ENCODE data around the gene AKNA.
A peak's percentile ranks its signal among the peaks of the same experiment; 100 is the strongest.

The AKNA gene

DNA sequence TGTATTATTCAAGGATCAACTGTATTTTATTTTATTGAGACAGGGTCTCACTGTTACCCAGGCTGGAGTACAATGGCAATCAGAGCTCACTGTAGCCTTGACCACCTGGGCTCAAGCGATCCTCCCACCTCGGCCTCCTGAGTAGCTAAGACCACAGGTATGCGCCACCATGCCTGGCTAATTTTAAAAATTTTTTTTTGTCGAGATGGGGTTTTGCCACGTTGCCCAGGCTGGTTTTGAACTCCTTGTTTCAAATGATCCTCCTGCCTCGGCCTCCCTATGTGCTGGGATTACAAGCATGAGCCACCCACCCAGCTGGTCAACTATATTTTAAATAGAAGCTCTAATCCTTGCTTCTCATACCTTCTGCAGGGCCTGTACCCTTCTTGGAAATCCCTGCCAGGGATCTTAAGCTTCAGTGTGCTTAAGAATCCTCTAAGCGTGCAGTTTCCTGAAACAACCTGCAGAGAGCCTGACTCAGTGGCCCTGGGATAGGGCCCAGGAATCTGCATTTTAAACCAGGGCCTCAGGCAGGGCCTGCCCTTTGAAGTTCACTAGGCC lies 2.9 kb downstream of the AKNA start:
- Mint-ChIP-seq H3K9me3 (no peaks in the 10 kb centered on the region), H3K4me3 (peak overlapping the region; percentile 96), H3K27ac (peak overlapping the region; percentile 95), H3K4me1 (ENCODE audit: low read depth) (peaks cover 81% of the 10 kb centered on the region), H3K27me3 (no peaks in the 10 kb centered on the region), H3K36me3 (ENCODE audit: low read depth) (peaks cover 84% of the 10 kb centered on the region)
- intact Hi-C loops (cut with micrococcal nuclease) = loop anchor here (1.0 kb wide), 1 partner anchor 12 kb away; no protein-coding TSS in a partner anchor

DNA sequence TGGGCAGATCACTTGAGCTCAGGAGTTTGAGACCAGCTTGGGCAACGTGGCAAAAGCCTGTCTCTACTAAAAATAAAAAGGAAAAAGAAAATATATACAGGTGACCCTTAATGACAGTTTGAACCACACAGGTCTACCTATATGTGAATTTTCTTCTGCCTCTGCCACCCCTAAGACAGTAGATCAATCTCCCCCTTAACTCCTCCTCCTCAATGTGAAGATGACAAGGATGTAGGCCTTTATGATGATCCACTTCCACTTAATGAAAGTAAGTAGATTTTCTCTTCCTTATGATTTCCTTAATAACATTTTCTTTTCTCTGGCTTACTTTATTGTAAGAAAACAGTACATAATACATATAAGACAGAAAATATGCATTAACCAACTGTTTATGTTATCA lies 3.4 kb downstream of the AKNA start:
- H3K27ac Mint-ChIP-seq = peak overlapping the region; percentile 95
- peaks cover 81% of the 10 kb centered on the region for H3K4me1 Mint-ChIP-seq (ENCODE audit: low read depth)
- no peaks in the 10 kb centered on the region for H3K9me3 Mint-ChIP-seq
- H3K27me3 Mint-ChIP-seq = no peaks in the 10 kb centered on the region
- intact Hi-C loops (cut with micrococcal nuclease) = no loop called here
- peaks cover 84% of the 10 kb centered on the region for H3K36me3 Mint-ChIP-seq (ENCODE audit: low read depth)
- no peak overlapping the region for H3K4me3 Mint-ChIP-seq

DNA sequence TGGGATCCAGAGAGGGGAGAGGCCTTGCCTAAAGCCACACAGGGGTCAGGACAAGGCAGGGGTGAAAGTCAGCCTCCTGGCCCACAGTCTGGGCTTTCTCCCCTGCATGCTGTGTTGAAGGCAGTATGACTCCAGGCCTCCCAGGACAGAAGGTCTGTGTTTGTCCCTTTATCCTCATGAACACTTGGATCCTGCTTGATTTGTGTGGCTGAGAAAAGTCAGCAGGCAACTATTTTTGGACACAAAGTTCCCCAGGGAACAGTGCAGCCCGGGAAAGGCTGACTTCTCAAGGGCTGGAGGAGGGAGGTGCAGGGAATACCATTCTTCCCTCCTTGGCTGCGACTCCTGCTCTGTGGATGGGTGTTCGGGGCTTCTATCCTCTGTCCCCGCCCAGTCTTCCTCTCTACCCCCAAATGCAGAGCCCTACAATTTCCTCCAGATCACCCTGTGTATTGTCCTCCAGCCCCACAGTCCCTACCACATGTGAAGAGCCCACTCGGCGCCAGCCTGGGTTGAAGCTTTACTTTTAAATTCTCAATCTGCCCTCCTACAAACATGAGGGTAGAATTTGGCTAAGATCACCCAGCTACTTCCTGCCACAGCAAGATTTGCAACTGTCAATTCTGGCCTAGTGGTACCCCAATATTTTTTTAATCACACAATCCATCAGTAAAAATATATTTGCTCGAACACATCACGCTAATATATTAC lies 4.1 kb downstream of the AKNA start:
- H3K27me3 Mint-ChIP-seq = no peaks in the 10 kb centered on the region
- no peaks in the 10 kb centered on the region for H3K9me3 Mint-ChIP-seq
- peaks cover 81% of the 10 kb centered on the region for H3K4me1 Mint-ChIP-seq (ENCODE audit: low read depth)
- intact Hi-C loops (cut with micrococcal nuclease) = no loop called here
- peaks cover 84% of the 10 kb centered on the region for H3K36me3 Mint-ChIP-seq (ENCODE audit: low read depth)
- H3K27ac Mint-ChIP-seq = peak overlapping the region; percentile 95
- H3K4me3 Mint-ChIP-seq = peak overlapping the region; percentile 69

DNA sequence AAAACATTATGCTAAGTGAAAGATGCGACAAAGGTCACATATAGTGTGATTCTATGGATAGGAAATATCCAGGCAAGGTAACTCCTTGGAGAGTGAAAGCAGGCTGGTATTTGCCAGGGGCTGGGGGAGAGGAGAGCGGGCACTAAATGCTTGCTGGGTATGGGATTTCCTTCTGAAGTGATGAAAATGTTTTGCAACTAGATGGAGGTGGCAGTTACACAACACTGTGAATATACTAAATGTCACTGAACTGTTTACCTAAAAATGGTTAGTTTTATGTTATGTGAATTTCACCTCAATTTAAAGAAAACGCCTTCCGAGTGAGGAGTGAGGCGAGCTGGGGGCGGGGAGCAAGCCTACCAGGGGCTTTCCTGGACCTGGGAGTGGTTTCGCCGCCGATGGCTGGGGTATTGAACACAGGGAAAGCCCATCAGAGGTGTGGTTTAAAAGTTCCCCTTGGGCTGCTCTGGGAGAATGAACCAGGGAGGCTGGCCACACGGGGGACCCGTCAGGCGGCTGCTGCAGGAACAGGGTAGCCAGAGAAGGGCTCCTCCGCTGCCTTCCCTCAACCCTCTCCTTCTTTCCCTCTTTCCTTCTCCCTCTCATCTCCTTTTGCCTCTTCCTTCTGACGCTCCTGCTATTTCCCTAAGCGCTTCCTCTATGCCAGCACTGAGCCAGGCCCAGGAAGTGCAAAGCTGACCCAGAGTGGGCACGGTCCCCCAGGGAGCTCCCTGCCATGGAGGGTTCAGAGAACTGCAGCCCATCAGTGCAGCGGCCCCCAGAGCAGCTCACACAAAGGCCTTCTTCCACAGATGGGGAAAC lies 4.9 kb downstream of the AKNA start:
- intact Hi-C loops (cut with micrococcal nuclease) = no loop called here

DNA sequence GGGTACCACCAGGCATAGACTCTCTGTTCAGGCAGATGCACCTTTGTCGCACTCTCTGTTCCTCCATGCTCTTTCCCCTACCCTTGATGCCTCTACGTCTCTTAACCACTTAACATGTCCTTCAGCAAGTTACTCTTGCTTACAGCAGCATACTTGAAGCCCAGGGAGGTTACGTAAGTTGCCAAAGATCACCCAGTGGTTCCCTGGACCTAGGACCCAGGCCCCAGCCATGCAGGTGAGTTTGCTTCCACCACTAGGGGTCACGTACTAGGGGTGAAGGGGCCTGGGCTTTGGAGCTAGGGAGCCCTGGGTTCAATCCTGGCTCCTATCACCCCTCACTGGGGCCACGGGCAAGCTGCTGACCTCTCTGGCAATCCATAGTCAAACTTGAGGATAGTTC lies 8.9 kb downstream of the AKNA start:
- H3K36me3 Mint-ChIP-seq (ENCODE audit: low read depth) = peaks cover 99% of the 10 kb centered on the region
- H3K27ac Mint-ChIP-seq = no peak overlapping the region
- H3K9me3 Mint-ChIP-seq = no peaks in the 10 kb centered on the region
- peaks cover 80% of the 10 kb centered on the region for H3K4me1 Mint-ChIP-seq (ENCODE audit: low read depth)
- intact Hi-C loops (cut with micrococcal nuclease) = no loop called here
- H3K27me3 Mint-ChIP-seq = no peaks in the 10 kb centered on the region
- no peak overlapping the region for H3K4me3 Mint-ChIP-seq

More for the DNA sequence above, 4.9 kb downstream of the AKNA start:
- Mint-ChIP-seq H3K9me3 (no peaks in the 10 kb centered on the region), H3K4me1 (ENCODE audit: low read depth) (peaks cover 81% of the 10 kb centered on the region), H3K27ac (peak overlapping the region; percentile 95), H3K4me3 (peak overlapping the region; percentile 69), H3K36me3 (ENCODE audit: low read depth) (peaks cover 84% of the 10 kb centered on the region), H3K27me3 (no peaks in the 10 kb centered on the region)

DNA sequence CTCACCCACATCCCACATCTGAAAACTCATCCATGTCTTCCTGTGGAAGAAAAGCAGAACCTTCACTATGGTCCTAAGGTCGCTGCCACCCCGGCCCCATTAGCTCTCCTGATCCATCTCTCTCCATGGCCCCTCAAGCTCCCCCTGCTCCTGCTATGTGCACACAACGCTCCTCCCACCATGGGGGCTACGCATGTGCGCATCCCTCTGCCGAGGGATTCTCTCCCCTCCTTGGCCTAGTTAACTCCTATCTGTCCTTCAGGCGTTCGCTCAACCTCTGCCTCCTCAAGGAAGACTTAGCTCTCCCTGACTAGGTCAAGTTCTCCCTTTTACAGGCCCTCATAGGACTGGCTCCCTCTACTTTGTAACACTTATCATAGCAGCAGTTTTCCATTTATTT lies 9.8 kb downstream of the AKNA start:
- Mint-ChIP-seq H3K9me3 (no peaks in the 10 kb centered on the region), H3K4me3 (no peak overlapping the region), H3K27me3 (no peaks in the 10 kb centered on the region), H3K36me3 (ENCODE audit: low read depth) (peaks cover 99% of the 10 kb centered on the region), H3K4me1 (ENCODE audit: low read depth) (peaks cover 80% of the 10 kb centered on the region), H3K27ac (peak overlapping the region; percentile 1)
- intact Hi-C loops (cut with micrococcal nuclease) = no loop called here

DNA sequence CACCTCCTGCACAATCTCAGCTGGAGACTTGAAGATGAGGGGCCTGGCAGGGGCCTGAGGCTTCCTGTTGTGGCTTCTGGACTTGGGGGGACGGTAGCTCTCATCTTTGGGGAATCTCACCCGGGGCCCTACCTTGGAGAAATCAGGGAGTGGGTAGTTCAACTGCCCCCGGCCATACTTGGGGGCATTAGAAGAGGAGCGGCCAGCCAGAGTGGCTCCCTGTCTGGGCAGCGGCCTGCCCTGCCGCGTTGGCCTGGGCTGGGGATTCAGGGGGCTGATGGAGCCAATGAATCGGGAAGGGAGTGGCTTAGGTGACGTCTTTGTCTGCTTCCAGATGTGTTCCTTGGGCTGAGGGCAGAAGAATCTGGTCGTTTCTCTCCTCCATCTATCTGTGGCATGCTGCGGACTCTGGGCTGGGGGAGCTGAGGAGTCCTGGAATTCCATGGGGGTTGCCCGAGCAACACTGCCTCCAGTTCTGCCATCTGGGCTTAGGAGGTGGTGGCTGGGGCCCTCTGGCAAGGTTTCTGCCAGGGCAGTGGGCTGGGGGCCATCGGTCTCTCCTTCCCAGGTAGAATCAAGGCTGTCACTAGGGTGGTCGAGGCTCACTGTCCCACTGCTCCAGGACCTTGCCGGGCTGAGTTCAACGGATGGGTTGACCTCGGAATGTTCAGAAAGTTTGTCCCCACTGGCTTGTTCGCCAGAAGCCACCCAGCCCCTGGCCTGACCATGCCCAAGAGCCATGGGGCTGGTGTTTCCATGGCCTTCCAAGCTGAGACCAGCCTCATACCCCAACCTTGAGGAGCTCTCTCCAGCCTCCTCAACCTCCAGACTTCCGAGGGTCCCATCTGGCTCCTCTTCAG lies 11.0 kb downstream of the AKNA start:
- peaks cover 99% of the 10 kb centered on the region for H3K36me3 Mint-ChIP-seq (ENCODE audit: low read depth)
- no peaks in the 10 kb centered on the region for H3K9me3 Mint-ChIP-seq
- H3K4me3 Mint-ChIP-seq = no peak overlapping the region
- H3K27me3 Mint-ChIP-seq = no peaks in the 10 kb centered on the region
- peak overlapping the region; percentile 1 for H3K27ac Mint-ChIP-seq
- H3K4me1 Mint-ChIP-seq (ENCODE audit: low read depth) = peaks cover 80% of the 10 kb centered on the region
- intact Hi-C loops (cut with micrococcal nuclease) = no loop called here

DNA sequence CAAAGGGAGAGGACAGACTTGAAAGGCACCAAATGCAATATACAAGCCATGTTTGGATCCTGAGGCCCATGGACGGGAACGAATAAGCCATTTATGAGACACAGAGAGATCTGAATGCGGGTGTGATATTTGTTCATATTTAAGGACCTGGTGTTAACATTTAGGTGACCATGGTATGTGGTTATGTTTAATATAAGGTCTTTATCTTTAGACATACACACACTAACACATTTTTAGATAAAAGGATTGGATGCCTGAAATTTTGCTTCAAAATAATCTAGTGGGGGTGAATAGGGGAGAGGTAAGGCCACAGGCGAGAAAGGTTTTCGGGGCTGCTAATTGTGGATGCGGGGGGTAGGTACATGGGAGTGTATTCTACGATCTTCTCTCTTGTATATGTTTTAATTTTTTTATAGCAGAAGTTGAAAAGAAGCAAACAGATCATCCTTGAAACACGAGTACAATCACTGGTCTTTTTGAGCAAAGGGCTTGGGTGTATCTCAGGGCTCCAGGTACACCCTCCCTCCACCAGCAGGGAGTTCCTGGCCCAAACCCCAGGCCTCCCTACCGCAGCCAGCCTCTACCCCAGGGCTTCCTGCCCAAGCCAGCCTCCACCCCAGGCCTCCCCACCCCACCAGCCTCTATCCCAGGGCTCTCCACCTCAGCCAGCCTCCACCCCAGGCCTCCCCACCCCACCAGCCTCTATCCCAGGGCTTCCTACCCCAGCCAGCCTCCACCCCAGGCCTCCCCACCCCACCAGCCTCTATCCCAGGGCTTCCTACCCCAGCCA lies 12.2 kb downstream of the AKNA start:
- peaks cover 99% of the 10 kb centered on the region for H3K36me3 Mint-ChIP-seq (ENCODE audit: low read depth)
- intact Hi-C loops (cut with micrococcal nuclease) = no loop called here
- H3K9me3 Mint-ChIP-seq = no peaks in the 10 kb centered on the region
- peaks cover 90% of the 10 kb centered on the region for H3K4me1 Mint-ChIP-seq (ENCODE audit: low read depth)
- H3K4me3 Mint-ChIP-seq = no peak overlapping the region
- no peaks in the 10 kb centered on the region for H3K27me3 Mint-ChIP-seq
- peak overlapping the region; percentile 37 for H3K27ac Mint-ChIP-seq

DNA sequence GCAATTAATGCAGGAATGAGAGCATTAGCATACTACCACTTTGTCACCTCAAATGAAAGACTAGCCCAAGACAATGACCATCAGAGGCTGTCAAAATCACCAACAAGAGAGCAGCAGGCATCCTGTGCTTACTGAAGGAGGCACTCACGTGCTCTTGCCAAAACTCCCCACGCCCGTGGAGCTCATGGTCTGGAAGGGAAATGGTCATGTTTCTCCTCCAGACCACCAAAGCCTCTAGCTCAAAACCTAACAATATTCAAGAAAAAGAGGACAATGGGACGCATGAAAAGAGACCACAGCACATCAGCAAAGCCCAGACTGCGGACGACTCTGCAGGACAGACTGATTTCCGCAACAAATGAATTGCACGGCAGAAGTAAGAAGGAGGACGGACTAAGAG lies 12.8 kb downstream of the AKNA start:
- Mint-ChIP-seq H3K4me1 (ENCODE audit: low read depth) (peaks cover 88% of the 10 kb centered on the region), H3K27me3 (no peaks in the 10 kb centered on the region), H3K9me3 (no peaks in the 10 kb centered on the region), H3K36me3 (ENCODE audit: low read depth) (peaks cover 99% of the 10 kb centered on the region), H3K4me3 (no peak overlapping the region), H3K27ac (peak overlapping the region; percentile 37)
- intact Hi-C loops (cut with micrococcal nuclease) = no loop called here

DNA sequence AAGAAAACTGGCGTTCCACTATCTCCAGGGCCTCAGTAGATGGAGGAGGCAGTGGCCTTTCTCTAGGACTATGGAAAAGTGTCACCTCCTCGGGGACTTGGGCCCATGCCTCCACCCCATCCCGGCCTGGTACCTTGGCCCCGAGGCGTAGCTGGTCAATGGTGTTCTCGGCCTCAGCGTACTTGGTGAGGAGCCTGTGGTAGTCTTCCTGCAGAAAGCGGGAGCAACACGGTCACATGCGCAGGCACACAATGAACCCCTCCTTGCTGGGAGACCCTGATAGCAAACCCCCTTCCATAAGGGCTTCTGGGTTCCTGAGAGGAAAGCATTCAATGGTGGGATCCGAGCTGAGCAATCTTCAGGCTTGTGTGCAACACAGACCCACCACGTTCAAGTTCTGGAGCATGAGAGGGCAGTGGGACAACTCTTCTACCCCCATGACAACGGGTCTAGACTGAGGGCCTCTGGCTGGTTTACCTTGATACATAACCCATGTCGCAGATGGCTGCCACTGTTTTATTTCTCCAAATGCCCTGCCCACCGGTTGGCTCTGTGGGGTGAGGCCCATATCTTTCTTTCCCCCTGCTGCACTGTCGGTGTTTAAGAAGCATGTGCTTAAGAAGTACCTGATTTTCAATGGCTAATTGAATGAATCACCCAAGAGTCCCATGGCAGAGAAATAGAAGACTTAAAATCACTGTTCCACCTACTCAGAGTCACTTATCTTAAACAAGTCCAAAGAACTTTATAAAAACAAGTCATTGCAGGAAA lies 13.6 kb downstream of the AKNA start:
- Mint-ChIP-seq H3K9me3 (no peaks in the 10 kb centered on the region), H3K27ac (peak overlapping the region; percentile 37), H3K4me1 (ENCODE audit: low read depth) (peaks cover 87% of the 10 kb centered on the region), H3K27me3 (no peaks in the 10 kb centered on the region), H3K36me3 (ENCODE audit: low read depth) (peaks cover 99% of the 10 kb centered on the region), H3K4me3 (no peak overlapping the region)
- intact Hi-C loops (cut with micrococcal nuclease) = loop anchor here (1.0 kb wide), 1 partner anchor 11 kb away; no protein-coding TSS in a partner anchor

DNA sequence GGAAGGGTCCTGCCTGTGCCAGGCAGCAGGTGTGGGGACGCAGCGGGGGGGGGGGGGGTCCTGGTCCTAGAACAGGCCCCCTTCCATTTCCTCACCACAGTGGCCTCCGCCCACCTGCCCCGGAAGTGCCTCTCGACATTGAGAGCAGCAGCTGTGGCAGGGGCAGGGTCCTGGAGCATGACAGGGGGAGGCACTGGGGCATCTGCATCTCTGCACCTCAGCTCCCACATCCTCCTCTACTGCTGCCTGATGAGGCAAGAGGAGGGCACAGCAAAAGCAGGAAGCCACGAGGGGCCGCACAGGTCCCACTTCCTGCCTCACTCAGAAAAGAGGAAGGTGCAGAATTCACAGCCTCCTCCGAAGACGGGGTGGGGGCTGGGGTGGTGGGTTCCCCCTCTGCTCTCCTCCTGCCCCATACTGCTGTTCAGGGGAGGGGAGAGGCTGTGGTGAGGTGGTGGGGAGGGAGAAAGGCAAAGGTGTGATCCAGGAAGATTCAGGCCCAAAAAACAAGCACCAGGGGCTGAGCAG lies 14.8 kb downstream of the AKNA start:
- Mint-ChIP-seq H3K36me3 (ENCODE audit: low read depth) (peaks cover 96% of the 10 kb centered on the region), H3K4me3 (peak overlapping the region; percentile 18), H3K9me3 (no peaks in the 10 kb centered on the region), H3K27ac (peak overlapping the region; percentile 37), H3K27me3 (no peaks in the 10 kb centered on the region), H3K4me1 (ENCODE audit: low read depth) (peaks cover 82% of the 10 kb centered on the region)
- intact Hi-C loops (cut with micrococcal nuclease) = loop anchor here (1.0 kb wide), 2 partner anchors 12 to 24 kb away; no protein-coding TSS in a partner anchor

Data from dendritic cell treated with granulocyte-macrophage colony-stimulating factor and Interleukin-4, amounts not matched to agents 40 ng/mL and 50 ng/mL, for 4 days (primary cell).